GM19238 (cell line): ENCODE measurements around the gene SHC1.
A peak's percentile ranks its signal among the peaks of the same experiment; 100 is the strongest.

Experiments used
- DNase-seq: peaks from one replicate; pipeline ENCODE4 v3.0.0; 2011; ENCODE audit warnings: low spot score; ENCODE audit not compliant: insufficient read length

SHC1 gene

GRCh38 chr1:154938604-154939399 is 31.7 kb downstream of the SHC1 start:
- DNase-seq: no peak

GRCh38 chr1:154937988-154938386 is 32.6 kb downstream of the SHC1 start:
- DNase-seq: no peak

DNA sequence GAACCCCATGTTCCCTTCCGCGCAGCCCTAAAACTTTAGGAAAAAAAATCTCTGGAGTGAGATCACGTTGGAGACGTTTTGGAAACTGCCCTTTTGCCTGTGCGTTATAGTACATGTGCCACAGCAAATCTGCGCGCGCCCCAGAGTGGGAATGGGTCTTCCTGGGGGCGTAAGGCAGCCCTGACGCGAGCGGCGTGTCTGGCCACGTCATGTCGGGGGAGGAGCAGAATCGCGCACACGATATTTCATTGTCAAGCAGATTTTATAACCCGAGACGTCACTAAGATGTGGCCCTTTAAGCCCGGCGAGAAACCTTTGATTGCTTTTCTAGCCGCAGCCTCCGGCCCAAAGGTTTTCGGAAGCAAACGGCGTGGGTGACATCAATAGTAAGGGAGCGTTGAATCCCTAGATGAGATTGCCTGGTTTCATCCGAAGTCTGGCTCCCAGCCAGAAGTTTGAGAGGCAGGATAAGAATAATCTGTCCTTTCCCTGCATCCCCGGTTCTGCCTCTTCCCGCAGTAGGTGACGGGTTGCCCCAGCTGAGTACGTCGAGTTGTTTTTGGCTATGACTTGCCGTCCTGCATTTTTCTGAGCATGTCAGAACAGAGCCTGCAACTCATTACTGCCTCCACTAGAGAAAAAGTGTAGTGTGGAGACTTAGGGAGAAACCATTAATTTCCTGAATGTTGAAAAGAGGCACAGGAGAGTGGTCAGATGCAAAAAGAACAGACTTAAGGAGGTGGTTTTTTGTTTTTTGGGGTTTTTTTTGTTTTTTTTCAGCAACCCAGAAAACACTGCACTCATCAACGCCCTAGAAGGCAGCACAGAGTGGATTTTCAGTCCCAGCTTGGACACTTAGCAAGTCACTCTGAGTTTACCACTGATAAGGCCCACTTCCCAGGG is 33.2 kb downstream of the SHC1 start:
- peak; percentile 77 for DNase-seq

- DNase-seq: peak; percentile 88
Observed at GRCh38 chr1:154936555-154937084, 33.9 kb downstream of the SHC1 start, which contains the start of gene PMVK. Gene PMVK (minus strand): TSS chr1:154936719. CDS start chr1:154936685, 34 bp downstream.

GRCh38 chr1:154935749-154936554 is 34.6 kb downstream of the SHC1 start:
- no peak for DNase-seq

DNA sequence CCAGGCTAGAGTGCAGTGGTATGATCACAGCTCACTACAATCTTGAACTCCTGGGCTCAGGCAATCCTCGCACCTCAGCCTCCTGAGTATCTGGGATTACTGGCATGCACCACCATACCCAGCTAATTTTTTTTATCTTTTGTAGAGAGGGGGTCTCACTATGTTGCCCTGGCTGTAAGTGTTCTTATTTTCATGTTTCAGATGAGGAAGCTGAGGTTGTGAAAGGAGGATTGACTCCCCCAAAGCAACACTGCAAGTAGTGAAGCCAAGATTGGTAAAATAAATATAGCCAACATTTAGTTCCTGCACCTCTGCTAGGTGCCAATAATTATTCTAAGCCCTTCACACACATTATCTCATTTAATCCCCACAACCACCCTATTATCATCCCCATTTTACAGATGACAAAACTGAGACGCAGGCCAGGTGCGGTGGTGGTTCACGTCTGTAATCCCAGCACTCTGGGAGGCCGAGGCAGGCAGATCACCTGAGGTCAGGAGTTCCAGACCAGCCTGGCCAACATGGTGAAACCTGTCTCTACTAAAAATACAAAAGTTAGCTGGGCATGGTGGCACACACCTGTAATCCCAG is 36.1 kb downstream of the SHC1 start:
- DNase-seq: no peak

DNA sequence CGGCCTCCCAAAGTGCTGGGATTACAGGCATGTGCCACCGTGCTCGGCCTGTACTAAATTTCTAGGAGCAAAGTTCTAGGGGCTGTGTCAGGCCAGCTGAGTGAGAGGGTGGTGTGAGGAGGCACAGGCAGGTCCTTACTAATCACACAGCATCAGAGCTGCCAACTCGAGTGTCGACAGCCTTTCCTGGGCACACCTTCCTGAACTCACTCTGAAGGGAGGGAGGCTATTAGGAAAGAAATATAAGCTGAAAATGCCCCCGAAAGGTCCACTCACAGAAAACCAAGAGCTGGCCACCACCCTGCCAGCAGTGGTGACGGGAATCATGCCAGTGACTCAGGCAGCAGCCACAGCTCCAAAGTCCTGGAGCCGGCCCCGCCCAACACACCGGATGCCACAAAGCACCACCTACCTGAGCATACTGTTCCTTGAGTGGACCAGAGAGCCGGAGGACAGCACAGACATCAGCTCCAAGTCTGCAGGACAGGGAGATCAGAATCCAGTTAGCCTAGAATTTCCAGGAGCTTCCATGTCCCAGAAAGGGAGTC is 38.5 kb downstream of the SHC1 start:
- no peak for DNase-seq

DNA sequence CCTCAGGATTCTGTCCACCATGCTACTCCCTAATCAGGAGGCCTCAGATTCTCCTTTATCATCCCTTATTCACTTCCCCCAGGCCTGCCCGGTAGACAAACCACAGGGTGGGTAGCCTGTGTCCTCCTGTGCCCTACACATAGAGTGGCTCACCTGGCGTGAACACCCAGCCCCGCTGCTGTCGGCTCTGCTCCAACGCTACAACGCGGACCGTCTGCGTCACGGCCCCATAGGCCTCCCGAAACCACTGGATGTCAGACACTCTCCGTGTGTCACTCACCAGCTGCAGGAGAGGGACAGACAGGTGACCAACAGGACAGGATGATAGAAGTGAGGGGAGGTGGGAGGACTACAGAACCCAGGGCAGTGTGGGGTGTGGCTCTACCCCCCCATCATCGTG is 44.3 kb downstream of the SHC1 start:
- no peak for DNase-seq

GRCh38 chr1:154925335-154926170 is 45.0 kb downstream of the SHC1 start:
- no peak for DNase-seq

DNA sequence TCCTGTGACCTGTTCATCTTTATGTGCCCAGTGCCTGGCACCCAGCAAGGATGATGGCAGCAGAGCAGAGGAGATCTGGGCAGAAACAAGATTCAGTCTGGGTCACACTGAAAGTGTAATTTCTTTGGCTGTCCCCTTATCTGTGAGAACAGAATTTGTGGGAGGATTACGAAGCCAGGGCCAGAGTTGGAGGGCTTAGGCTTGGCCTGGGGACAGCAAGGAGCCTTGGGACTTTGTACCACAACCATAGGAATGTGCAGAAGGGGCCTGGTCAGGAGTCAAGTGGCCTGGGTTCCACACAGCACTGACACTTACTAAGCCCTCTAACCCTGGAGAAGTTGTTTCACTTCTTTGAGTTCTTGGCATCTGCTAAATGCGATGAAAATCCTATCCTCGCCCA is 46.9 kb downstream of the SHC1 start:
- no peak for DNase-seq

DNA sequence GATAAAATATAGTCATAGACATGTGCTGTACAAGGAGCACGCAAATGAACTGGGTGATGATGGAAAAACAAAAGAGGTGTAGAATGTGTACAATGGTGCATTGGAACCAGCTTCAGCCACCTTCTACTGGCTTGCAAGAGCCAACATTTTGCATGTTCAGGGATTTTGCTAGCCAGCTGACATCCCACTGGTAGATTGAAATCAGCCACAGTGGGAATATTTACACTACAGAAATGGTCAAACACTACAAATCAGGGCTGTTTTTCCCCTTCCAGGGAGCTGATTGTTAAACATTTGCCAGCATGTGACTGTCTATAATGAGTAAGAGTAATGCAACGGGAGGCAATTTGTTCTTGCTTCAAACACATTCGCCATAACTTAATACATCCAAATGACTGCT is 57.3 kb downstream of the SHC1 start:
- DNase-seq: no peak

DNA sequence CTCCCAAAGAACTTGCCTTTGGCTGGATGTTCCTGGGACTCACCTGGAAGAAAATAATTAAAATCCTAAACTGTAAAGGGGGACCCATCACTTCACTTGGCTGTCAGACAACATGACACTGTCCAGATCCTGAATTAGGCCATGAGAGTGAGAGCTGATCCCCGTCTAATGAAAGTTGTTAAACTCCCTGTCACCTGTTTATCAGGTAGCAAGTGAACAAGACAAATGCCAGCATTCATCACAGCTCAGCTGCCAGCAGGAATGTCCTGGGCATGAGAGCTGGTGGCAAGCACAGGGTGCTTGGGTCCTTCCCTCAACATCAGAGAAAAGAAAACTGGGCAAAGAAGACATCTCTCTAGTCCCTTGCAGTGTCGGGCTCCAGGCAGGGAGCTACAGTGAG is 57.8 kb downstream of the SHC1 start:
- DNase-seq: no peak
